Measurements from ENCODE around the gene CCDC93.

Gene CCDC93

GRCh38 chr2:118013724-118014491 lies at the start of gene CCDC93:
TSS of gene CCDC93 (minus strand) at chr2:118014070. CDS start at chr2:118013995, 75 bp downstream.
- H3K27ac Mint-ChIP-seq, result peak within 1 kb of the TSS; percentile 88

GRCh38 chr2:118062669-118063068 lies 48.8 kb upstream of the CCDC93 start:
- Mint-ChIP-seq H3K27ac (no peak overlapping the region), H3K4me3 (no peak overlapping the region), H3K9me3 (ENCODE audit: low read depth) (no peaks in the 10 kb centered on the region), H3K27me3 (peaks cover 15% of the 10 kb centered on the region), H3K4me1 (ENCODE audit: low read depth) (no peaks in the 10 kb centered on the region), H3K36me3 (no peaks in the 10 kb centered on the region)

More at GRCh38 chr2:118013724-118014491, at the start of gene CCDC93:
- peak within 1 kb of the TSS; percentile 94 for H3K4me3 Mint-ChIP-seq
- no peaks in the 10 kb centered on the region for H3K36me3 Mint-ChIP-seq
- no peaks in the 10 kb centered on the region for H3K27me3 Mint-ChIP-seq
- peaks cover 37% of the 10 kb centered on the region for H3K4me1 Mint-ChIP-seq (ENCODE audit: low read depth)
- no peaks in the 10 kb centered on the region for H3K9me3 Mint-ChIP-seq (ENCODE audit: low read depth)

GRCh38 chr2:118062048-118062447 lies 48.2 kb upstream of the CCDC93 start:
- no peaks in the 10 kb centered on the region for H3K4me1 Mint-ChIP-seq (ENCODE audit: low read depth)
- no peaks in the 10 kb centered on the region for H3K9me3 Mint-ChIP-seq (ENCODE audit: low read depth)
- H3K4me3 Mint-ChIP-seq, result no peak overlapping the region
- H3K36me3 Mint-ChIP-seq, result no peaks in the 10 kb centered on the region
- H3K27ac Mint-ChIP-seq, result no peak overlapping the region
- H3K27me3 Mint-ChIP-seq, result peaks cover 20% of the 10 kb centered on the region

- Mint-ChIP-seq H3K27me3 (peaks cover 22% of the 10 kb centered on the region), H3K4me1 (ENCODE audit: low read depth) (no peaks in the 10 kb centered on the region), H3K27ac (no peak overlapping the region), H3K4me3 (no peak overlapping the region), H3K36me3 (no peaks in the 10 kb centered on the region), H3K9me3 (ENCODE audit: low read depth) (no peaks in the 10 kb centered on the region)
Measured at GRCh38 chr2:118061135-118061955, 47.5 kb upstream of the CCDC93 start.

GRCh38 chr2:118059919-118060478 lies 46.1 kb upstream of the CCDC93 start:
- peaks cover 28% of the 10 kb centered on the region for H3K27me3 Mint-ChIP-seq
- H3K4me3 Mint-ChIP-seq, result no peak overlapping the region
- H3K36me3 Mint-ChIP-seq, result no peaks in the 10 kb centered on the region
- H3K27ac Mint-ChIP-seq, result no peak overlapping the region
- no peaks in the 10 kb centered on the region for H3K9me3 Mint-ChIP-seq (ENCODE audit: low read depth)
- H3K4me1 Mint-ChIP-seq (ENCODE audit: low read depth), result no peaks in the 10 kb centered on the region

- no peak overlapping the region for H3K27ac Mint-ChIP-seq
- H3K27me3 Mint-ChIP-seq, result peaks cover 31% of the 10 kb centered on the region
- no peak overlapping the region for H3K4me3 Mint-ChIP-seq
- H3K36me3 Mint-ChIP-seq, result no peaks in the 10 kb centered on the region
- no peaks in the 10 kb centered on the region for H3K9me3 Mint-ChIP-seq (ENCODE audit: low read depth)
- H3K4me1 Mint-ChIP-seq (ENCODE audit: low read depth), result no peaks in the 10 kb centered on the region
Measured at GRCh38 chr2:118058951-118059350, 45.1 kb upstream of the CCDC93 start.

GRCh38 chr2:118056801-118057200 lies 42.9 kb upstream of the CCDC93 start:
- Mint-ChIP-seq H3K27ac (no peak overlapping the region), H3K9me3 (ENCODE audit: low read depth) (no peaks in the 10 kb centered on the region), H3K4me3 (no peak overlapping the region), H3K27me3 (peaks cover 36% of the 10 kb centered on the region), H3K36me3 (peaks cover 1% of the 10 kb centered on the region), H3K4me1 (ENCODE audit: low read depth) (no peaks in the 10 kb centered on the region)

GRCh38 chr2:118056165-118056534 lies 42.3 kb upstream of the CCDC93 start:
- H3K27ac Mint-ChIP-seq, result no peak overlapping the region

GRCh38 chr2:118055512-118056164 lies 41.8 kb upstream of the CCDC93 start:
- peaks cover 37% of the 10 kb centered on the region for H3K27me3 Mint-ChIP-seq

More at GRCh38 chr2:118056165-118056534, 42.3 kb upstream of the CCDC93 start:
- Mint-ChIP-seq H3K4me1 (ENCODE audit: low read depth) (no peaks in the 10 kb centered on the region), H3K27me3 (peaks cover 36% of the 10 kb centered on the region), H3K36me3 (peaks cover 3% of the 10 kb centered on the region), H3K9me3 (ENCODE audit: low read depth) (no peaks in the 10 kb centered on the region), H3K4me3 (no peak overlapping the region)

GRCh38 chr2:118054213-118055008 lies 40.5 kb upstream of the CCDC93 start:
- Mint-ChIP-seq H3K9me3 (ENCODE audit: low read depth) (no peaks in the 10 kb centered on the region), H3K27ac (no peak overlapping the region), H3K36me3 (peaks cover 3% of the 10 kb centered on the region), H3K4me3 (no peak overlapping the region), H3K4me1 (ENCODE audit: low read depth) (no peaks in the 10 kb centered on the region), H3K27me3 (peaks cover 39% of the 10 kb centered on the region)

More at GRCh38 chr2:118055512-118056164, 41.8 kb upstream of the CCDC93 start:
- H3K9me3 Mint-ChIP-seq (ENCODE audit: low read depth), result no peaks in the 10 kb centered on the region
- H3K27ac Mint-ChIP-seq, result no peak overlapping the region
- H3K36me3 Mint-ChIP-seq, result peaks cover 3% of the 10 kb centered on the region
- H3K4me3 Mint-ChIP-seq, result no peak overlapping the region
- no peaks in the 10 kb centered on the region for H3K4me1 Mint-ChIP-seq (ENCODE audit: low read depth)

- no peak overlapping the region for H3K4me3 Mint-ChIP-seq
- H3K4me1 Mint-ChIP-seq (ENCODE audit: low read depth), result no peaks in the 10 kb centered on the region
- H3K36me3 Mint-ChIP-seq, result peaks cover 3% of the 10 kb centered on the region
- peaks cover 39% of the 10 kb centered on the region for H3K27me3 Mint-ChIP-seq
- no peak overlapping the region for H3K27ac Mint-ChIP-seq
- no peaks in the 10 kb centered on the region for H3K9me3 Mint-ChIP-seq (ENCODE audit: low read depth)
Measured at GRCh38 chr2:118053681-118054080, 39.8 kb upstream of the CCDC93 start.

- Mint-ChIP-seq H3K4me3 (no peak overlapping the region), H3K36me3 (peaks cover 3% of the 10 kb centered on the region), H3K27me3 (peaks cover 44% of the 10 kb centered on the region), H3K9me3 (ENCODE audit: low read depth) (no peaks in the 10 kb centered on the region), H3K4me1 (ENCODE audit: low read depth) (no peaks in the 10 kb centered on the region), H3K27ac (no peak overlapping the region)
Measured at GRCh38 chr2:118052474-118052873, 38.6 kb upstream of the CCDC93 start.

GRCh38 chr2:118051826-118052358 lies 38.0 kb upstream of the CCDC93 start:
- Mint-ChIP-seq H3K27ac (no peak overlapping the region), H3K36me3 (peaks cover 3% of the 10 kb centered on the region), H3K27me3 (peaks cover 43% of the 10 kb centered on the region), H3K4me3 (no peak overlapping the region), H3K4me1 (ENCODE audit: low read depth) (no peaks in the 10 kb centered on the region), H3K9me3 (ENCODE audit: low read depth) (no peaks in the 10 kb centered on the region)

GRCh38 chr2:118050974-118051373 lies 37.1 kb upstream of the CCDC93 start:
- no peaks in the 10 kb centered on the region for H3K9me3 Mint-ChIP-seq (ENCODE audit: low read depth)
- no peak overlapping the region for H3K27ac Mint-ChIP-seq
- H3K27me3 Mint-ChIP-seq, result peaks cover 42% of the 10 kb centered on the region
- peaks cover 3% of the 10 kb centered on the region for H3K36me3 Mint-ChIP-seq
- no peaks in the 10 kb centered on the region for H3K4me1 Mint-ChIP-seq (ENCODE audit: low read depth)
- no peak overlapping the region for H3K4me3 Mint-ChIP-seq

Data from activated naive CD8-positive, alpha-beta T cell (primary cell).